Mesendoderm (in vitro differentiated cells): Measurements from ENCODE around the gene NPS.

Experiments used
- DNase-seq: peaks from one replicate; pipeline ENCODE4 v3.0.0; 2013
- H2AK5ac ChIP-seq: 2 replicates; pipeline ENCODE4 v1.6.1; 2013; ENCODE audit warnings: low read length, inconsistent platforms
- H2BK120ac ChIP-seq: 2 replicates; pipeline ENCODE4 v1.6.1; 2013; ENCODE audit warnings: low read depth, mild to moderate bottlenecking, low read length, moderate library complexity, mixed read lengths
- H2BK15ac ChIP-seq: replicated peaks from 2 replicates; pipeline ENCODE4 v1.6.1; 2013; ENCODE audit warnings: low read depth, mild to moderate bottlenecking, moderate library complexity
- H2BK5ac ChIP-seq: 2 replicates; pipeline ENCODE4 v1.6.1; 2013; ENCODE audit warnings: low read length, inconsistent platforms
- H3K18ac ChIP-seq: 2 replicates; pipeline ENCODE4 v1.6.1; 2013; ENCODE audit warnings: mild to moderate bottlenecking, low read length, mixed read lengths
- H3K23ac ChIP-seq: one replicate; pipeline ENCODE4 v1.6.1; 2013; ENCODE audit warnings: low read length
- H3K27ac ChIP-seq: 2 replicates; pipeline ENCODE4 v1.5.1; 2013; ENCODE audit warnings: low read depth, mild to moderate bottlenecking, inconsistent platforms, low read length, moderate library complexity
- H3K27me3 ChIP-seq: 2 replicates; pipeline ENCODE4 v1.6.1; 2013; ENCODE audit warnings: low read length, control low read depth, mild to moderate bottlenecking, inconsistent platforms; ENCODE audit not compliant: insufficient read depth, poor library complexity
- H3K36me3 ChIP-seq: 2 replicates; pipeline ENCODE4 v1.6.1; 2013; ENCODE audit warnings: low read length, inconsistent platforms; ENCODE audit not compliant: control insufficient read depth, insufficient read depth
- H3K4ac ChIP-seq: one replicate; pipeline ENCODE4 v1.6.1; 2013; ENCODE audit warnings: low read depth, mild to moderate bottlenecking, low read length, moderate library complexity
- H3K4me1 ChIP-seq: 2 replicates; pipeline ENCODE4 v1.6.1; 2013; ENCODE audit warnings: low read depth, low read length, inconsistent platforms; ENCODE audit not compliant: control insufficient read depth
- H3K4me2 ChIP-seq: 2 replicates; pipeline ENCODE4 v1.6.1; 2013; ENCODE audit warnings: low read length
- H3K4me3 ChIP-seq: 2 replicates; pipeline ENCODE4 v1.5.1; 2013; ENCODE audit warnings: mild to moderate bottlenecking, low read length
- H3K56ac ChIP-seq: one replicate; pipeline ENCODE4 v1.6.1; 2013; ENCODE audit warnings: low read length
- H3K79me1 ChIP-seq: 2 replicates; pipeline ENCODE4 v1.6.1; 2013; ENCODE audit warnings: low read length, inconsistent platforms
- H3K79me2 ChIP-seq: 2 replicates; pipeline ENCODE4 v1.6.1; 2013; ENCODE audit warnings: mild to moderate bottlenecking, low read length; ENCODE audit not compliant: control insufficient read depth, insufficient read depth
- H3K9ac ChIP-seq: 2 replicates; pipeline ENCODE4 v1.6.1; 2013; ENCODE audit warnings: low read length, inconsistent platforms
- H4K5ac ChIP-seq: one replicate; pipeline ENCODE4 v1.6.1; 2013; ENCODE audit warnings: low read length
- H4K8ac ChIP-seq: one replicate; pipeline ENCODE4 v1.6.1; 2013; ENCODE audit warnings: low read depth, mild to moderate bottlenecking, control low read depth, low read length, moderate library complexity
- WGBS: extraction: QIAGEN DNeasy Blood & Tissue Kit; methylation state at CpG from one replicate; pipeline ENCODE4 v1.1.7; 2013; ENCODE audit warnings: low lambda C conversion rate, missing lambda C conversion rate; ENCODE audit not compliant: insufficient coverage; ENCODE audit errors: extremely low coverage; 5-methylcytosine and 5-hydroxymethylcytosine counted together

Gene NPS

GRCh38 chr10:127532659-127533058, 16.4 kb upstream of the NPS start:
- no peaks in the 10 kb centered on the region for H3K4me1 ChIP-seq
- H2AK5ac ChIP-seq: no peak overlapping the region
- H3K4me3 ChIP-seq: no peak overlapping the region
- no peak overlapping the region for H2BK120ac ChIP-seq
- H4K5ac ChIP-seq: no peak overlapping the region
- no peak overlapping the region for H3K27ac ChIP-seq
- no peak overlapping the region for H3K9ac ChIP-seq
- no peak overlapping the region for H3K4me2 ChIP-seq
- no peaks in the 10 kb centered on the region for H3K79me1 ChIP-seq
- H4K8ac ChIP-seq: no peak overlapping the region
- no peak overlapping the region for H3K23ac ChIP-seq
- H3K27me3 ChIP-seq: no peaks in the 10 kb centered on the region
- H3K18ac ChIP-seq: no peak overlapping the region
- no peaks in the 10 kb centered on the region for H3K36me3 ChIP-seq
- H3K56ac ChIP-seq: no peak overlapping the region
- no peaks in the 10 kb centered on the region for H3K79me2 ChIP-seq
- WGBS: no CpG with 5 or more reads among the region's 5 CpGs
- H2BK15ac ChIP-seq: no peak overlapping the region
- no peak for DNase-seq
- no peak overlapping the region for H2BK5ac ChIP-seq
- no peak overlapping the region for H3K4ac ChIP-seq

GRCh38 chr10:127534074-127534473, 15.0 kb upstream of the NPS start:
- Histone ChIP-seq H3K23ac (no peak overlapping the region), H2BK15ac (no peak overlapping the region), H3K4me2 (no peak overlapping the region), H2AK5ac (no peak overlapping the region), H4K8ac (no peak overlapping the region), H3K18ac (no peak overlapping the region), H3K79me1 (no peaks in the 10 kb centered on the region), H3K27me3 (no peaks in the 10 kb centered on the region), H3K4ac (no peak overlapping the region), H3K79me2 (no peaks in the 10 kb centered on the region), H2BK5ac (no peak overlapping the region), H3K56ac (no peak overlapping the region), H2BK120ac (no peak overlapping the region), H3K36me3 (no peaks in the 10 kb centered on the region), H3K27ac (no peak overlapping the region), H3K9ac (no peak overlapping the region), H4K5ac (no peak overlapping the region), H3K4me1 (no peaks in the 10 kb centered on the region), H3K4me3 (no peak overlapping the region)
- no CpG with 5 or more reads among the region's 6 CpGs for WGBS
- no peak for DNase-seq

GRCh38 chr10:127534496-127534895, 14.6 kb upstream of the NPS start:
- Histone ChIP-seq H3K9ac (no peak overlapping the region), H3K4me1 (no peaks in the 10 kb centered on the region), H4K8ac (no peak overlapping the region), H3K36me3 (no peaks in the 10 kb centered on the region), H3K23ac (no peak overlapping the region), H3K56ac (no peak overlapping the region), H2BK5ac (no peak overlapping the region), H2BK15ac (no peak overlapping the region), H3K4me3 (no peak overlapping the region), H3K18ac (no peak overlapping the region), H2AK5ac (no peak overlapping the region), H4K5ac (no peak overlapping the region), H3K27me3 (no peaks in the 10 kb centered on the region), H3K79me1 (no peaks in the 10 kb centered on the region), H3K4ac (no peak overlapping the region), H3K79me2 (no peaks in the 10 kb centered on the region), H3K27ac (no peak overlapping the region), H2BK120ac (no peak overlapping the region), H3K4me2 (no peak overlapping the region)
- no CpG with 5 or more reads among the region's 1 CpG for WGBS
- DNase-seq: no peak

- no peak overlapping the region for H4K5ac ChIP-seq
- no peak overlapping the region for H3K23ac ChIP-seq
- no peak overlapping the region for H2BK5ac ChIP-seq
- no peaks in the 10 kb centered on the region for H3K79me1 ChIP-seq
- no peak overlapping the region for H3K4me3 ChIP-seq
- no peaks in the 10 kb centered on the region for H3K27me3 ChIP-seq
- H3K56ac ChIP-seq: no peak overlapping the region
- H3K4me1 ChIP-seq: no peaks in the 10 kb centered on the region
- H3K36me3 ChIP-seq: no peaks in the 10 kb centered on the region
- no peak overlapping the region for H3K18ac ChIP-seq
- H3K27ac ChIP-seq: no peak overlapping the region
- no peak overlapping the region for H2AK5ac ChIP-seq
- DNase-seq: no peak
- no peak overlapping the region for H3K4ac ChIP-seq
- no peak overlapping the region for H3K9ac ChIP-seq
- H3K4me2 ChIP-seq: no peak overlapping the region
- no peak overlapping the region for H2BK120ac ChIP-seq
- no peak overlapping the region for H4K8ac ChIP-seq
- no CpG with 5 or more reads among the region's 8 CpGs for WGBS
- no peaks in the 10 kb centered on the region for H3K79me2 ChIP-seq
- no peak overlapping the region for H2BK15ac ChIP-seq
Measured at GRCh38 chr10:127535802-127536515, 13.2 kb upstream of the NPS start.

- Histone ChIP-seq H3K4me3 (no peak overlapping the region), H3K56ac (no peak overlapping the region), H3K27me3 (no peaks in the 10 kb centered on the region), H3K18ac (no peak overlapping the region), H2AK5ac (no peak overlapping the region), H4K5ac (no peak overlapping the region), H3K79me2 (no peaks in the 10 kb centered on the region), H4K8ac (no peak overlapping the region), H2BK120ac (no peak overlapping the region), H3K9ac (no peak overlapping the region), H3K27ac (no peak overlapping the region), H3K36me3 (no peaks in the 10 kb centered on the region), H2BK15ac (no peak overlapping the region), H3K4me1 (no peaks in the 10 kb centered on the region), H3K4ac (no peak overlapping the region), H3K79me1 (no peaks in the 10 kb centered on the region), H3K4me2 (no peak overlapping the region), H3K23ac (no peak overlapping the region), H2BK5ac (no peak overlapping the region)
- DNase-seq: no peak
- no CpG with 5 or more reads among the region's 21 CpGs for WGBS
Measured at GRCh38 chr10:127536972-127537760, 11.9 kb upstream of the NPS start.
